NCI-H2029 (cell line): ENCODE data around the gene KLHL20.
"Not testable (repeated sequence)": the region's sequence is repeated elsewhere in the genome, so short reads cannot be mapped to it uniquely, and the experiment has no call there.

ENCODE experiments used
- DNase-seq: peaks from one replicate; lab custom pipeline; 2025; lab: John Stamatoyannopoulos, UW

Gene KLHL20, protein sequence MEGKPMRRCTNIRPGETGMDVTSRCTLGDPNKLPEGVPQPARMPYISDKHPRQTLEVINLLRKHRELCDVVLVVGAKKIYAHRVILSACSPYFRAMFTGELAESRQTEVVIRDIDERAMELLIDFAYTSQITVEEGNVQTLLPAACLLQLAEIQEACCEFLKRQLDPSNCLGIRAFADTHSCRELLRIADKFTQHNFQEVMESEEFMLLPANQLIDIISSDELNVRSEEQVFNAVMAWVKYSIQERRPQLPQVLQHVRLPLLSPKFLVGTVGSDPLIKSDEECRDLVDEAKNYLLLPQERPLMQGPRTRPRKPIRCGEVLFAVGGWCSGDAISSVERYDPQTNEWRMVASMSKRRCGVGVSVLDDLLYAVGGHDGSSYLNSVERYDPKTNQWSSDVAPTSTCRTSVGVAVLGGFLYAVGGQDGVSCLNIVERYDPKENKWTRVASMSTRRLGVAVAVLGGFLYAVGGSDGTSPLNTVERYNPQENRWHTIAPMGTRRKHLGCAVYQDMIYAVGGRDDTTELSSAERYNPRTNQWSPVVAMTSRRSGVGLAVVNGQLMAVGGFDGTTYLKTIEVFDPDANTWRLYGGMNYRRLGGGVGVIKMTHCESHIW

DNA sequence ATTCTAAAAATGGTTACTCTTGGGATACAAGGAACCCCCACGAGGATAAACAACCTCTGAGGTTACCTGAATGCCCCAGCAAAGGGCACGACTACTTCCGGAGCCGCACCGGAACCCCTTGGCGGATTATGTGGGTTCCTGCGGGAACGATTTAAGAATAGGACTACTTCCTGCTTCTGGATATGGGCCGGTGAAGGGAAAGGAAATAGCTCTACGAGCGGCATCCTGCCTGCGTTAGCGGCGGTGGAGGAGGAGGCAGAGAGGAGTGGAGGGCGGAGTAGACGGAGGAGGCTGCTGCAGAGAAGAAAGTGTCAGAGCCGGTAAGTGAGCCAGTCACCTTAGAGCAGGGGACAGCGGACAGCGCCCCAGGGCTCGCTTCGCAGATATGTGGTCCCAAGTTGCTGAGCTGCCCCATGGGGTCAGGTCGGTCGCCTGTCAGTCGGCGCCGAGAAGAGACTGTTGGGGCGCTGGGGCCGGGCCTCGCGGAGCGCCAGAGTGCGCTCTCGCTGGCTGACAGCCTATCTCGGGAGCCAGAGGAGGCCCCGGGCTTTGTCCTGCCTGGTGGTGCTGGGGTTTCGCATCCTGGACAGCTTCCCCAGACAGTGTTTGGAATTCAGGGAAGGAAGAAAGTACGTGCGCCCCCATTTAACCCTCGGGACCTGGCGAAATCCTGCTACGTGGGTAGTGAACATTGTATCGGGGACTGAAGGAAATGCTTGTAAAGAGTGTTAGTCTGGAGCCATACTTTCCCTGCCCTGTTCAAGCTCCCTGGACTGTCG is at the start of gene KLHL20:
TSS of gene KLHL20 (plus strand) at position 223 of the 779 bp plus-strand sequence. CDS start 1,063 bp downstream, outside the sequence.
- peak; percentile 66 for DNase-seq

DNA sequence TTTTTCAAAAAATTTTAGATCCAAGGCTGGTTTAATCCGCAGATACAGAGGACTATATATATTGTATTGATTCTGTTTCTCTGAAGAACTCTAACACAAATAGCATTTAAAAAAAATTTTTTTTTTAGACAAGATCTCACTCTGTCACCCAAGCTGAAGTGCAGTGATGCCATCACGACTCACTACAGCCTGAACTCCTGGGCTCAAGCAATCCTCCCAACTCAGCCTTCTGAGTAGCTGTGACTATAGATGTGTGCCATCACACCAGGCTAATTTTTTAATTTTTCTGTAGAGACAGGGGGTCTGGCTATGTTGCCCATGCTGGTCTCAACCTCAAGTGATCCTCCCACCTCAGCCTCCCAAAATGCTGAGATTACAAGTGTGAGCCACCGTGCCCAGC is 48.1 kb upstream of the KLHL20 start:
- DNase-seq, result no peak

DNA sequence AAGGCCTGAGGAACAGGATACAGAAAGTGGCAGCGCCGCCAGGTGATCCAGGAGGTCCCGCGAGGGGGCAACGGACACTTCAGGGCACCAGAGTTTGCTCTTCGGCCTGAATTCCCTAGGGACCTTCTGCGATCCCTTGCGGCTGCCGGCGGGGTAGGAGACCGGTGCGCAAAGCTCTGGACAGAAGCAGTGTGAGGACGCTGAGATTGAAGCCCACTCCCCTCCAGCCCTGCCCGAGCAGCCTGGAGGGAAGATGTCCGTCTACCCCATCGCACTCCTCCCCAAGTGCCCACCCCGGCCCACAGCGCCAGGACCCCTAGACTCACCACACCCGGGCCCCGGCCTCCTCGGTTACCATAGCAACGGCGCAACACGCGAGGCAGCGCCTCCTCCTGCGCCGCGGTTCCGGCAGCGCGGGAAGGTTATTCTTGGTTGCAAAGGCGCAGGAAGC is 45.3 kb upstream of the KLHL20 start, which contains the start of gene ANKRD45:
TSS of gene ANKRD45 (minus strand) at position 361 of the 451 bp plus-strand sequence. CDS start 10,433 bp downstream, outside the sequence.
- DNase-seq, result no peak

DNA sequence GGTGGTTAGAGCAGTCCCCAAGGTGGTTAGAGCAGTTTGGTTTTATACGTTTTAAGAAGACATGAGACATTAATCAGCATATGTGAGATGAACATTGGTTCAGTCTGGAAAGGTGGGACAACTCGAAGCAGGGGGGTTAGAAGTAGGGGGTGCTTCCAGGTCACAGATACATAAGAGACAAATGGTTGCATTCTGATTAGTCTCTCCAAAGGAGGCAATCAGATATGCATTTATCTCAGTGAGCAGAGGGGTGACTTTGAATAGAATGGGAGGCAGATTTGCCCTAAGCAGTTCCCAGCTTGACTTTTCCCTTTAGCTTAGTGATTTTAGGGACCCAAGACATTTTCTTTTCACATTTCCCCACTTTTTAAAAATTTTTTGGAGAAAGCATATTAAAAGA is 40.3 kb upstream of the KLHL20 start:
- not testable (repeated sequence) for DNase-seq

DNA sequence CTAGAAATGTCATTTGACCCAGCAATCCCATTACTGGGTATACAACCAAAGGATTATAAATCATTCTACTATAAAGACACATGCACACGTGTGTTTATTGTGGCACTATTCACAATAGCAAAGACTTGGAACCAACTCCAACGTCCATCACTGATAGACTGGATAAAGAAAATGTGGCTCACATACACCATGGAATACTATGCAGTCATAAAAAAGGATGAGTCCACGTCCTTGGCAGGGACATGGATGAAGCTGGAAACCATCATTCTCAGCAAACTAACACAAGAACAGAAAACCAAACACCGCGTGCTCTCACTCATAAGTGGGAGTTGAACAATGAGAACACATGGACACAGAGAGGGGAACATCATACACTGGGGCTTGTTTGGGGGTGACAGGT is 34.6 kb upstream of the KLHL20 start:
- DNase-seq, result not testable (repeated sequence)

DNA sequence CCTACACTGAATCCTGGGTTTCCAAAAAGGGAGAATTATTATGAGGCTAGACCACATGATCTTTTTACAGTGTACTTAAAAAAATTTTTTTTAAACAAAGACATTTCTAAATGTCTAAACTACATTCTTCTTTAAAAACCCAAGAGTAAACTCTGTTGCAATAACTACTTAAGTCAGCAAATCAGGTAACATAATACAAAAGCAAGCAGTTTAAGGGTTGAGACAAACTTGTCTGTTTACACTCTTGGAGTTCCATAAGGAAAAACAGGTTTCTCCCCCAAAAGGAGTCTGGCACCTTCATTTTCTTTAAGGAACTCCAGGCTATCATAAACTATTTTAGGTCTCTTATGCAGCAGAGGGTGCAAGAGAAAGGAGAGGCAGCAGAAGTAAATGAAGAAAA is 32.6 kb upstream of the KLHL20 start:
- no peak for DNase-seq

DNA sequence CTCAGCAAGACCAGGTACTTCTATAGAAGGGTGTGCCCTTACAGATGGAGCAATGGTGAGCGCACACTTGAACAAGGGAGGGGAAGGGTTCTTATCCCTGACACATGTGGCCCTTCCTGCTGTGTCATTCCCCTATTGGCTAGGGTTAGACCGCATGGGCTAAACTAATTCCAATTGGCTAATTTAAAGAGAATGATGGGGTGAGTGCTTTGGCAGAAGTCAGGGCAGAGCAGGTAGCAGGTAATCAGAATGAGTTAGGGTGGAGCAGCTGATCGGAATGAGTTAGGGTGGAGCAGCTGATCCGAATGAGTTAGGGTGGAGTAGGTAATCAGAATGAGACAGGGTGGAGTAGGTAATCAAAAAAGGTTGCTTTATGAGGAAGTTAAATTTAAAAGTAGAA is 30.9 kb upstream of the KLHL20 start:
- DNase-seq, result not testable (repeated sequence)

DNA sequence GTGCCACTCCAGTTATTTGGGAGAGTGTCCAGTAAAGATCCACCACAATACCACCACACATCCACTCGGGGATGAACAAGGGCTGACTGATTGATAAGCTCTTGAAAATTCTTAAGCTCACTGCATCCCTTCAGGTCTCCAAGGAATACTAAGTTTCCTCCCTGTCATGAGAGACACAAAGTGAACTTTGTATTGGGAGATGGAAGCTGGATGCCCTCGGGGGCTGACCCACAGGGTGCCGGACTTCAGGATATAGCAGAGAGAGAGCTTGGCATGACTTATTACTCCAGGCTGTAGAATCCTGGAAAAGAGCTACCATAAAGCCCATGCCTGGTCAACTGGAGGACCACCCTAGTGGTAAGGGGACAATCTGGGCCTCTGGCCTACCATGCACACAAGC is 29.7 kb upstream of the KLHL20 start:
- DNase-seq, result not testable (repeated sequence)

DNA sequence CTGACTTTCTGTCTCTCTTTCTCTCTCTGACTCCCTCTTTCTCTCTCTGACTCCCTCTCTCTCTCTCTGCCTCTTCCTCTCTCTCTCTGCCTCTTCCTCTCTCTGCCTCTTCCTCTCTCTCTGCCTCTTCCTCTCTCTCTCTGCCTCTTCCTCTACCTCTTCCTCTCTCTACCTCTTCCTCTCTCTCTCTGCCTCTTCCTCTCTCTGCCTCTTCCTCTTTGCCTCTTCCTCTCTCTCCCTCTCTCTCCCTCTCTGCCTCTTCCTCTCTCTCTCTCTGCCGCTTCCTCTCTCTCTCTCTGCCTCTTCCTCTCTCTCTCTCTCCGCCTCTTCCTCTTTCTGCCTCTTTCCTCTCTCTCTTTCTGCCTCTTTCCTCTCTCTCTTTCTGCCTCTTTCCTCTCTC is 26.5 kb upstream of the KLHL20 start:
- no peak for DNase-seq

DNA sequence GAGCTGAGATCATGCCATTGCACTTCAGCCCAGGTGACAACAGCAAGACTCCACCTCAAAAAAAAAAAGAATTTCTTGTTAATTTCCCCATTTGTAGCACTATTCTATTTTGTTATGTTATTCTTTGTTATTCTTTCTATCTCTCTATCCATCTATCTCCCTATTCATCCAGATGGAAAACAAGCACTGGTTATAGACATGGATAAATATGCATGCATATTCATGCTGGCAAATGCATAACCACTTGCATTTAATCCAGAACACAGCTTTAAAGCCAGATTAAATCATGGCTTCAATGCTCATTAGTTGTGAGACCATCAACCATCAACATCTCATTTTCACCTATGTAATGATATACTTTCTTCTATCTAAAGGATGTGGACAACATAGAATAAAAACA is 21.5 kb upstream of the KLHL20 start:
- DNase-seq, result no peak

DNA sequence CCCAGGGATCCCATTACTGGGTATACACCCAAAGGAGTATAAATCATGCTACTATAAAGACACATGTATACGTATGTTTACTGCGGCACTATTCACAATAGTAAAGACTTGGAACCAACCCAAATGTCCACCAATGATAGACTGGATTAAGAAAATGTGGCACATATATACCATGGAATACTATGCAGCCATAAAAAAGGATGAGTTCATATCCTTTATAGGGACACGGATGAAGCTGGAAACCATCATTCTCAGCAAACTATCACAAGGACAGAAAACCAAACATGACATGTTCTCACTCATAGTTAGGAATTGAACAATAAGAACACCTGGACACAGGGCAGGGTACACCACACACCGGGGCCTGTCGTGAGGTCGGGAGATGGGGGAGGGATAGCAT is 13.5 kb upstream of the KLHL20 start:
- not testable (repeated sequence) for DNase-seq

DNA sequence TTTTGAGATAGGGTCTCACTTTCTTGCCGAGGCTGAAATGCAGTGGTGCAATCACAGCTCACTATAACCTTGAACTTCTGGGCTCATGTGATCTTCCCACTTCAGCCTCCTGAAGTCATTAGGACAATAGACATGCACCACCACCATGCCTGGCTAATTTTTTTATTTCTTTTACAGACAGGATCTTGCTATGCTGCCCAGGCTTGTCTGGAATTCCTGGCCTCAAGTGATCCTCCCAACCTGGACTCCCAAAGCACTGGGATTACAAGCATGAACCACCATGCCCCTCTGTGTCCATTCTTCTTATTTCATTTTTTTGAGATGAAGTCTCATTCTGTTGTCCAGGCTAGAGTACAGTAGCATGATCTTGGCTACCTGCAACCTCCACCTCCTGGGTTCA is 12.0 kb upstream of the KLHL20 start:
- no peak for DNase-seq

DNA sequence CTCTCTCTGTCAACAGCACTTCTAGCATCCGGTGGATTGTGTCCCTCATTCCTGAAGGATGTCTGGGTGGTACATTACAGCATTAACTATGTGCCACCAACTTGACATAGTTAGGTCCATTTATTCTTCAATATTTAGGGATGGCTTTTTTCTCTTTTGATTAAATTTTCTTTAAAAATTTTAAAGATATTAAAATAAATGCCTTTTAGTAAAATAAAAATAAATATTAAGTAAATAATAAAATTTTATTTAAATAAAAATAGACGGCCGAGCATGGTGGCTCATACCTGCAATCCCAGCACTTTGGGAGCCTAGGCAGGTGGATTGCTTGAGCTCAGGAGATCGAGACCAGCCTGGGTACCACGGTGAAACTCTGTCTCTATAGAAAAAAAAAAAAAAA is 9.7 kb upstream of the KLHL20 start:
- DNase-seq, result no peak

DNA sequence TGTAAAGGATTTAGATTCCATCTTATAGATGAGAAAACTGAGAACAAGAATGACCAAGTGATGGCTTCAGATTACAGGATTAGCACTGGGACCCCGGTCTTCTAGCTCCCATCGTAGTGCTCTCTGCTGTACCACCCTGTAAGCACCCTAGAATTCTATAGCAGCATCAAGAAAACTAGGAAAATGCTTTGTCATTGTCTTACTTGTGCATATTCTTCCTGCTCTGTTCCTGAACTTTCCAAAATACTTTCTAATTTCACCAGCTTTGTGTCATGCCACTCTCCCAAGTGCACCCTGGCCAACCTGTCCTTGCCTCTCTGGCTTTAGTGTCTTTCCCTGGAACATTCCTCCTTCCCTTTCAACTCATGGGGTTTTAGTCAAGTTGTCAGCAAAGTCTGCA is 6.0 kb upstream of the KLHL20 start:
- DNase-seq, result no peak

DNA sequence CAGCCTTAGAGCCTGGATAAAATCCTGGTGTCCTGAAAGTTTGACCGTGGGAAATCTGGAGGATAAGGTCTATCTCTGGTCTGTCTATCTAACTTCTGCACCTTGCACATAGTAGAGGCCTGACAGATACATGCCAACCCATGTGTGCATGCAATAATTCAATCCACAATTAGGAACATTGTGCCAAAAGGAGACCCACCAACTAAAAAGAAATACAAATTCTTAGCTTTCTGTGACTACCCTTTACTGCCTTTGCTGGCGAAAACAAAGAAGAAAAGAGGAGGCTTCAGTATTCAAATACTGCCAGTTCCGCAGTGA is 381 bp upstream of the KLHL20 start:
- no peak for DNase-seq

DNA sequence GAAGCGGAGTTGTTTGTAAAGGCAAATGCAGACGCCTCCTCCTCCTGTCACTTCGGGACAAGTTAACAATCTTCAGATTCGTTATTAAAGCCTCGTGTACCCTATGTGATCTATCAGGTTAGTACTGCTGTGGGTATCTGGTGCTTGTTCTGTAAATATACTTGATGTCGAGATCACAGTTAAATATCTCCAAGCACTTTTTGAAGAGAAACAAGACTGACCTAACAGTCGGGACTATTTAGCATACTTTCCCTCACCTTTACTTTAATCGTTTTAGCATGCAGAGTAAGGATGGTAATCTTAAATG is 710 bp downstream of the KLHL20 start:
- DNase-seq, result no peak

DNA sequence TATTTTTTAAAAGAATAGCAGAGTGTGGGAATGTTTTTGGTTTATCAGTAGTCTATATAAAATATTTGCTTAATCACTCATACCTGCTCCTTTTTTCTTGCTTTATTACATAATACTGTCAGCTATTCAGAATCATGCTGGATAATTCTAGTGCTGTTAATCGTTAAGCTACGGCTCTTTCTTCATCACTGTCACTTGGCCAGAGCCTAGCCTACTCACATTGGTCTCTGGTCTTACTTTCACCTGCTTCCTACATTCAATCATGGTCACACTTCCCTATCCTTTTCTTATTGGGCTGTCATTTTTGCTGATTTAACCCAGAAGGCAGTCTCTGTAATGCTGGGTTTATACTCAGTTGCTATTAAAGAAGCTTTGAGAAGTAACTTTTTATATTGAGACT is 2.5 kb downstream of the KLHL20 start:
- no peak for DNase-seq

DNA sequence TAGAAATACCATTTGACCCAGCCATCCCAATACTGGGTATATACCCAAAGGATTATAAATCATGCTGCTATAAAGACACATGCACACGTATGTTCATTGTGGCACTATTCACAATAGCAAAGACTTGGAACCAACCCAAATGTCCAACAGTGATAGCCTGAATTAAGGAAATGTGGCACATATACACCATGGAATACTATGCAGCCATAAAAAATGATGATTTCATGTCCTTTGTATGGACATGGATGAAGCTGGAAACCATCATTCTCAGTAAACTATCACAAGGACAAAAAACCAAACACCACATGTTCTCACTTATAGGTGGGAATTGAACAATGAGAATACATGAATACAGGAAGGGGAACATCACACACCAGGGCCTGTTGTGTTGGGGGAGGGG is 16.6 kb downstream of the KLHL20 start:
- DNase-seq, result not testable (repeated sequence)

DNA sequence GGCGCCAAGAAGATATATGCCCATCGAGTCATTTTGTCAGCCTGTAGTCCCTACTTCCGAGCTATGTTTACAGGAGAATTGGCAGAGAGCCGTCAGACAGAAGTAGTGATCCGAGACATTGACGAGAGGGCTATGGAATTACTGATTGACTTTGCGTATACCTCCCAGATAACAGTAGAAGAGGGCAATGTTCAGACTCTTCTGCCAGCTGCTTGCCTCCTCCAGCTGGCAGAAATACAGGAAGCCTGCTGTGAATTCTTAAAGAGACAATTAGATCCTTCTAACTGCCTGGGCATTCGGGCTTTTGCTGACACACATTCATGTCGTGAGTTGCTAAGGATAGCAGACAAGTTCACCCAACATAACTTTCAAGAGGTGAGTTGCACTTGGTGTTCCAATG is 19.1 kb downstream of the KLHL20 start:
- DNase-seq, result no peak

DNA sequence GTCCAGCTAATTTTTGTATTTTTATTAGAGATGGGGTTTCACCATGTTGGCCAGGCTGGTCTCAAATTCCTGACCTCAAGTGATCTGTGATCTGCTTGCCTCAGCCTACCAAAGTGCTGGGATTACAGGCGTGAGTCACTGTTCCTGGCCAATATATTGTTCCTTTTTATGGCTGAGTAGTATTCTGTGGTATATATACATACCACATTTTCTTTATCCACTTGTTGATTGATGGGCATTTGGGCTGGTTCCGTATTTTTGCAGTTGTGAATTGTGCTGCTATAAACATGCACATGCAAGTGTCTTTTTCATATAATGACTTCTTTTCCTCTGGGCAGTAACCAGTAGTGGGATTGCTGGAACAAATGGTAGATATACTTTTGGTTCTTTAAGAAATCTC is 21.3 kb downstream of the KLHL20 start:
- DNase-seq, result not testable (repeated sequence)

DNA sequence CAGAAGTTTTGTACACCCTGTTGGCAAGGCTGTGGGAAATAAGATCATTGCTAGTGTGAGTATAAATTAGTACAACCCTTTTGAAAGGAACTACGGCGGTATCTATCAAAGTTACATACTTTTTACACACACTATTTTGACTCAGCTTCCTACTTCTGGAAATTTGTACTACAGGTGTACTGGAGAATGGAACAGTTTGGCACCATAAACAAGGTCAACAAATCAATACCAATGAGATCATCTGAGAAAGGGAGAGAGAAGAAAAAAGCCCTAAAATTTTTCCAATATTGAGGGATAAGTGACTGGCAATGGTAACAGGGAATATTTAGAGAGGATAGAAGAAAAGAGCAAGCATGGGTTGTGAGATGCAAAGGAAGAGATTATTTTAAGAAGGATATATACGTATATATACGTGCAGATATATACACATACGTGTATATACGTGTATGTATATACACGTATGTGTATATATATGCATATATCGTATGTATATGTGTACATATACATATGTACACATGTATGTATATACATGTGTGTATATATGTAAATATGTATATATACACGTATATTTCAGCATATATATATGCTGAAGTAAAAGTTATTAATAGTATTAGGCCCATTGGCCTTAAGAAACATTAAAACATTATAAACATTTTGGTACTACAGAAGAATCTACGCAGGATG is 27.6 kb downstream of the KLHL20 start:
- no peak for DNase-seq

DNA sequence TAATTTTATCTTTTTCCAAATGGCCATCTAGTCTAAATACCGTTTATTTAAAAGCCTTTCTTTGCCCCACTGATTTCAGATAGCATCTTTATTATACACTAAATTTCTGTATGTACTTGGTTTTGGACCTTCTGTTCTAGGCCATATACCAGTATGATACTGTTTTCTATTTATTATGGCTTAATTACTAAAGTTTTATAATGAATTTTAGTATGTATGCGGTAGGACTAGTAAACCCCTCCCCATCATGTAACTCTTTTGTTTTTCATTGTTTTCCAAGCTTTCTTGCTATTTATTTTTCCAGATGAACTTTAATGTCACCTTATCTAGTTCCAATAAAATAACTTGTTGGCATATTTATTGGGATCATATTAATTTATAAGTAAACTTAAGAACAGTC is 29.9 kb downstream of the KLHL20 start:
- DNase-seq, result no peak
